ENCODE data around the gene ZNF474. TPM values are rescaled to one million over a fixed set of nuclear protein-coding genes. Genes with fewer than 3 reads are reported as not detected.

ZNF474 gene
- total and polyA plus RNA-seq, 2 of the 8 experiments (the other 6 are each of a cell fraction or from before 2014, with no cell fraction given) = not detected

DNA sequence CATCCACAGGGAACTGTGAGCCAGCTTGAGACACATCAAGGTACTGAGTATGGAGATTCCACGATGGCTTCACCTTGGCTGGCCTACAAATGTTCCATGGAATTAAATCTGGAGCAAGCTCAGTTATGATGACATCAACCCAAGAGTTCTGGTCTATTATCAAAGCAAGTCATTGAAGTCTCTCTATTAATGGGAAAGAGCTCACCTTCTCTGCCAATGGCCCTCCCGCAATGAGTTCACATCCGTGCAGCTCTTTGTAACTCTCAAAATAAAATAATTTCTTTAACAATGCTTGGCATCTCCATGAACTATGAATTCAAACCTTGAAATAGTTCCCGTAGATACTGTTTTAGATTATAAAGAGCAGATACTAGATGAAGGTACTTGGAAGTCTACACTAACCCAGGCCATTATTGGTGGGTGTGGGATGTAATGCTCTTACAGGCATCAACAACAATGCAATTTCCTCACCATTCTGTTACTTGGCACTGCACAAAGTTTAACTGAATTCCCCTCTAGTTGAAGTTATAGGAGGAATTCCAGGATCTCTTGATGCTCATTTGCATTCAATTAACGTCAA, 55.4 kb downstream of the ZNF474 start (continued):
- no peak for TF ChIP-seq HDAC2 (IDR thresholded peaks at IDR 0.05; ENCODE audit: borderline replicate concordance in 1 of 2, low read depth in 2 of 2, low read length in 2 of 2)
- no peak for TF ChIP-seq CTBP2 (IDR thresholded peaks at IDR 0.05; ENCODE audit: borderline replicate concordance, insufficient read depth, insufficient read length, low read length)

All from H1 (cell line).